GM23338 (cell line): ENCODE measurements around the gene ANKMY2. TPM values are rescaled to one million over a fixed set of nuclear protein-coding genes. Genes with fewer than 3 reads are reported as not detected.

Source experiments
- ATAC-seq: fragments of 200-7000 bp; cut with Tn5 transposase; 3 replicates; pipeline ENCODE4 v1.9.1; 2020
- DNase-seq: peaks from one replicate; pipeline ENCODE4 v3.0.0-alpha.2; 2015; ENCODE audit warnings: low spot score
- H2AFZ ChIP-seq: fragments of 200-600 bp; sonication (generic); 2 replicates; pipeline ENCODE4 v1.8.0; 2016; ENCODE audit warnings: antibody characterized with exemption, mild to moderate bottlenecking, moderate library complexity
- H3F3A ChIP-seq: fragments of 200-600 bp; sonication (generic); replicated peaks from 2 replicates; pipeline ENCODE4 v1.8.0; 2017; ENCODE audit warnings: antibody characterized with exemption, mixed run types, low read depth
- H3K27ac ChIP-seq: fragments of 200-600 bp; sonication (generic); 2 replicates; pipeline ENCODE4 v1.6.1; 2016; ENCODE audit warnings: low read depth
- H3K27me3 ChIP-seq: fragments of 200-600 bp; sonication (generic); 2 replicates; pipeline ENCODE4 v1.8.0; 2016; ENCODE audit warnings: mild to moderate bottlenecking, mixed run types, moderate library complexity; ENCODE audit not compliant: insufficient read depth
- H3K36me3 ChIP-seq: fragments of 200-600 bp; sonication (generic); 2 replicates; pipeline ENCODE4 v1.8.0; 2016; ENCODE audit warnings: mild to moderate bottlenecking; ENCODE audit not compliant: insufficient read depth
- H3K4me1 ChIP-seq: fragments of 200-600 bp; sonication (generic); 2 replicates; pipeline ENCODE4 v1.8.0; 2016; ENCODE audit warnings: mild to moderate bottlenecking, moderate library complexity; ENCODE audit not compliant: insufficient read depth
- H3K4me2 ChIP-seq: fragments of 200-600 bp; sonication (generic); 2 replicates; pipeline ENCODE4 v1.7.1; 2017; ENCODE audit warnings: mixed run types
- H3K4me3 ChIP-seq: fragments of 200-600 bp; sonication (generic); 2 replicates; pipeline ENCODE4 v1.6.1; 2016; ENCODE audit warnings: mixed run types
- H3K79me2 ChIP-seq: fragments of 200-600 bp; sonication (generic); replicated peaks from 2 replicates; pipeline ENCODE4 v1.8.0; 2017; ENCODE audit warnings: mild to moderate bottlenecking; ENCODE audit not compliant: insufficient read depth
- H3K9me2 ChIP-seq: fragments of 200-600 bp; sonication (generic); 2 replicates; pipeline ENCODE4 v1.8.0; 2017; ENCODE audit not compliant: insufficient read depth
- H4K20me1 ChIP-seq: fragments of 200-600 bp; sonication (generic); replicated peaks from 2 replicates; pipeline ENCODE4 v1.8.0; 2017; ENCODE audit warnings: mild to moderate bottlenecking; ENCODE audit not compliant: insufficient read depth
- H3K27ac Mint-ChIP-seq: 2 replicates; pipeline ENCODE4 v1.8.0; 2020; ENCODE audit warnings: inconsistent platforms, mild to moderate bottlenecking, moderate library complexity, mixed read lengths
- H3K27me3 Mint-ChIP-seq: 3 replicates; pipeline ENCODE4 v1.8.0; 2022; ENCODE audit warnings: low read depth, mild to moderate bottlenecking, moderate library complexity, mixed read lengths, inconsistent platforms; ENCODE audit not compliant: insufficient read depth, poor library complexity
- H3K36me3 Mint-ChIP-seq: 3 replicates; pipeline ENCODE4 v1.8.0; 2021; ENCODE audit warnings: low read depth, mild to moderate bottlenecking, inconsistent platforms, moderate library complexity, mixed read lengths
- H3K4me1 Mint-ChIP-seq: 3 replicates; pipeline ENCODE4 v1.8.0; 2020; ENCODE audit warnings: mild to moderate bottlenecking, inconsistent platforms, mixed read lengths
- H3K4me3 Mint-ChIP-seq: 3 replicates; pipeline ENCODE4 v1.8.0; 2021; ENCODE audit warnings: moderate library complexity, mild to moderate bottlenecking, inconsistent platforms, mixed read lengths
- H3K9me3 Mint-ChIP-seq: 3 replicates; pipeline ENCODE4 v1.8.0; 2020; ENCODE audit warnings: moderate library complexity, mild to moderate bottlenecking, inconsistent platforms, mixed read lengths
- CREB1 ChIP-seq: fragments of 250-450 bp; sonication (Bioruptor Pico); IDR thresholded peaks from 2 replicates; pipeline ENCODE4 v1.5.0; 2020; ENCODE audit warnings: low read depth, mild to moderate bottlenecking, moderate library complexity
- ETS1 ChIP-seq: IDR thresholded peaks from 2 replicates; pipeline ENCODE4 v1.6.1; 2016; ENCODE audit warnings: antibody characterized with exemption
- EZH2 ChIP-seq: fragments of 200-600 bp; sonication (generic); IDR thresholded peaks from one replicate; pipeline ENCODE4 v1.8.0; 2017; ENCODE audit warnings: antibody characterized with exemption, mild to moderate bottlenecking, low read depth; ENCODE audit not compliant: unreplicated experiment
- EZH2phosphoT487 ChIP-seq: fragments of 200-600 bp; sonication (generic); IDR thresholded peaks from one replicate; pipeline ENCODE4 v1.8.1; 2018; ENCODE audit warnings: antibody characterized with exemption; ENCODE audit not compliant: unreplicated experiment
- JUNB ChIP-seq: IDR thresholded peaks from one replicate; pipeline ENCODE4 v1.6.1; 2016; ENCODE audit warnings: antibody characterized with exemption; ENCODE audit not compliant: unreplicated experiment
- NANOG ChIP-seq: IDR thresholded peaks from 2 replicates; pipeline ENCODE4 v1.6.1; 2016; ENCODE audit warnings: antibody characterized with exemption, borderline replicate concordance
- POLR2AphosphoS5 ChIP-seq: IDR thresholded peaks from 2 replicates; pipeline ENCODE4 v1.6.1; 2016; ENCODE audit warnings: antibody characterized with exemption, low read depth
- REST ChIP-seq: IDR thresholded peaks from one replicate; pipeline ENCODE4 v1.6.1; 2018; ENCODE audit warnings: antibody characterized with exemption; ENCODE audit not compliant: unreplicated experiment
- STAT1 ChIP-seq: IDR thresholded peaks from one replicate; pipeline ENCODE4 v1.6.1; 2016; ENCODE audit warnings: antibody characterized with exemption; ENCODE audit not compliant: unreplicated experiment
- ZNF114 ChIP-seq: fragments of 250-450 bp; sonication (Bioruptor Pico); IDR thresholded peaks from 2 replicates; pipeline ENCODE4 v1.5.0; 2020; ENCODE audit warnings: mild to moderate bottlenecking, moderate library complexity
- ZNF331 ChIP-seq: fragments of 250-450 bp; sonication (Bioruptor Pico); IDR thresholded peaks from 2 replicates; pipeline ENCODE4 v1.5.0; 2020; ENCODE audit warnings: low read depth, mild to moderate bottlenecking, moderate library complexity
- polyA plus RNA-seq: library from polyadenylated mRNA; unstranded; fragments of >200 nt; fragmentation: Nextera tagmentation; extraction: Ambion mirVana; gene quantifications from 2 replicates; pipeline ENCODE4 v1.2.1, GENCODE V29; 2016
- total RNA-seq: library from RNA; depleted of rRNA; stranded (reverse); fragments of >200 nt; shearing (Covaris generic); gene quantifications from 2 replicates; pipeline ENCODE4 v1.2.3, GENCODE V29; 2014
- TF ChIP-seq, protein P1 (sequence below), 2 experiments: fragments of 200-600 bp in 1 of 2; sonication (generic) in 1 of 2; conservative IDR thresholded peaks; 2 replicates each; pipeline versions ENCODE4 v1.5.1 to v1.6.1; 2016 to 2017; ENCODE audit warnings: antibody characterized with exemption in 2 of 2, low read depth in 2 of 2, mild to moderate bottlenecking in 2 of 2, moderate library complexity in 1 of 2

The ANKMY2 gene
- total and polyA plus RNA-seq, 2 experiments from 2014 or later, result 4.4 to 9.5 TPM

GRCh38 chr7:16627236-16627635 lies 18.3 kb downstream of the ANKMY2 start (continued):
- TF ChIP-seq JUNB, result no peak
- TF ChIP-seq NANOG, result no peak
- no peak for TF ChIP-seq REST
- TF ChIP-seq ETS1, result no peak
- TF ChIP-seq CREB1 (CRISPR knock-in tag), result no peak
- TF ChIP-seq EZH2, result no peak

GRCh38 chr7:16626388-16626787 lies 19.2 kb downstream of the ANKMY2 start:
- Histone ChIP-seq H3K4me1 (no peaks in the 10 kb centered on the region), H3K4me3 (no peak overlapping the region), H3F3A (no peaks in the 10 kb centered on the region), H3K4me2 (no peak overlapping the region), H3K27me3 (no peaks in the 10 kb centered on the region), H2AFZ (no peak overlapping the region), H3K79me2 (no peaks in the 10 kb centered on the region), H4K20me1 (no peaks in the 10 kb centered on the region), H3K36me3 (no peaks in the 10 kb centered on the region), H3K27ac (no peak overlapping the region), H3K9me2 (no peaks in the 10 kb centered on the region)
- H3K4me3 Mint-ChIP-seq, result no peak overlapping the region
- DNase-seq (no peak), ATAC-seq (no peak)
- no peaks in the 10 kb centered on the region for H3K27me3 Mint-ChIP-seq
- no peak overlapping the region for H3K27ac Mint-ChIP-seq
- no peaks in the 10 kb centered on the region for H3K9me3 Mint-ChIP-seq
- peaks cover 6% of the 10 kb centered on the region; the same call in 2 of the 3 replicates for H3K4me1 Mint-ChIP-seq
- H3K36me3 Mint-ChIP-seq, result peaks cover 2% of the 10 kb centered on the region; the same call in 1 of the 3 replicates
- TF ChIP-seq NANOG (no peak), ZNF114 (CRISPR knock-in tag) (no peak), EZH2phosphoT487 (no peak), ETS1 (no peak), ZNF331 (CRISPR knock-in tag) (no peak), REST (no peak), STAT1 (no peak), JUNB (no peak), EZH2 (no peak), CREB1 (CRISPR knock-in tag) (no peak), POLR2AphosphoS5 (no peak)
- TF ChIP-seq, protein P1, sequence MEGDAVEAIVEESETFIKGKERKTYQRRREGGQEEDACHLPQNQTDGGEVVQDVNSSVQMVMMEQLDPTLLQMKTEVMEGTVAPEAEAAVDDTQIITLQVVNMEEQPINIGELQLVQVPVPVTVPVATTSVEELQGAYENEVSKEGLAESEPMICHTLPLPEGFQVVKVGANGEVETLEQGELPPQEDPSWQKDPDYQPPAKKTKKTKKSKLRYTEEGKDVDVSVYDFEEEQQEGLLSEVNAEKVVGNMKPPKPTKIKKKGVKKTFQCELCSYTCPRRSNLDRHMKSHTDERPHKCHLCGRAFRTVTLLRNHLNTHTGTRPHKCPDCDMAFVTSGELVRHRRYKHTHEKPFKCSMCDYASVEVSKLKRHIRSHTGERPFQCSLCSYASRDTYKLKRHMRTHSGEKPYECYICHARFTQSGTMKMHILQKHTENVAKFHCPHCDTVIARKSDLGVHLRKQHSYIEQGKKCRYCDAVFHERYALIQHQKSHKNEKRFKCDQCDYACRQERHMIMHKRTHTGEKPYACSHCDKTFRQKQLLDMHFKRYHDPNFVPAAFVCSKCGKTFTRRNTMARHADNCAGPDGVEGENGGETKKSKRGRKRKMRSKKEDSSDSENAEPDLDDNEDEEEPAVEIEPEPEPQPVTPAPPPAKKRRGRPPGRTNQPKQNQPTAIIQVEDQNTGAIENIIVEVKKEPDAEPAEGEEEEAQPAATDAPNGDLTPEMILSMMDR (conservative IDR thresholded peaks at IDR 0.05; ENCODE audit: low read depth in 2 of 2), result no peak
